Left hindlimb (tissue), 1 donor: Measurements from ENCODE around the gene LRRC38.
"Not testable (repeated sequence)": the region's sequence is repeated elsewhere in the genome, so short reads cannot be mapped to it uniquely, and the experiment has no call there.

Source experiments
- DNase-seq: peaks from one replicate; pipeline ENCODE4 v3.0.0-alpha.2; 2018

LRRC38 gene

GRCh38 chr1:13456904-13457532 is 56.8 kb downstream of the LRRC38 start:
- no peak for DNase-seq

- no peak for DNase-seq
Measured at GRCh38 chr1:13451399-13451965, 62.3 kb downstream of the LRRC38 start.

GRCh38 chr1:13450204-13450603 is 63.6 kb downstream of the LRRC38 start:
- no peak for DNase-seq

- DNase-seq = no peak
Measured at GRCh38 chr1:13443335-13443979, 70.3 kb downstream of the LRRC38 start.

GRCh38 chr1:13439104-13439783 is 74.6 kb downstream of the LRRC38 start:
- not testable (repeated sequence) for DNase-seq

- no peak for DNase-seq
Measured at GRCh38 chr1:13435458-13435857, 78.3 kb downstream of the LRRC38 start.

GRCh38 chr1:13433694-13434358 is 80.0 kb downstream of the LRRC38 start:
- not testable (repeated sequence) for DNase-seq

GRCh38 chr1:13432251-13432650 is 81.6 kb downstream of the LRRC38 start:
- no peak for DNase-seq

- DNase-seq = no peak
Measured at GRCh38 chr1:13430495-13430894, 83.3 kb downstream of the LRRC38 start.
